BE2C (cell line): ENCODE measurements around the gene ANO9.

Experiments used
- DNase-seq: peaks from one replicate; pipeline ENCODE4 v3.0.0-alpha.2; 2020
- H3K27me3 ChIP-seq: fragments of 250-450 bp; sonication (Bioruptor Pico); 2 replicates; pipeline ENCODE4 v1.5.1; 2020; ENCODE audit warnings: mild to moderate bottlenecking
- H3K36me3 ChIP-seq: fragments of 250-450 bp; sonication (Bioruptor Pico); 2 replicates; pipeline ENCODE4 v1.5.1; 2020; ENCODE audit warnings: mild to moderate bottlenecking
- H3K4me1 ChIP-seq: fragments of 250-450 bp; sonication (Bioruptor Pico); 2 replicates; pipeline ENCODE4 v1.5.1; 2020
- H3K4me3 ChIP-seq: 2 replicates; pipeline ENCODE4 v1.5.1; 2011; ENCODE audit warnings: low read depth, low read length
- H3K9me3 ChIP-seq: fragments of 250-450 bp; sonication (Bioruptor Pico); 2 replicates; pipeline ENCODE4 v1.5.1; 2020
- CTCF ChIP-seq: IDR thresholded peaks from 2 replicates; pipeline ENCODE4 v1.5.1; 2012; ENCODE audit warnings: mild to moderate bottlenecking, low read depth, low read length

Gene ANO9

GRCh38 chr11:400241-400689, 41.5 kb downstream of the ANO9 start:
- H3K27me3 ChIP-seq = no peaks in the 10 kb centered on the region
- DNase-seq = no peak
- no peaks in the 10 kb centered on the region for H3K4me1 ChIP-seq
- H3K9me3 ChIP-seq = no peaks in the 10 kb centered on the region
- TF ChIP-seq CTCF = no peak
- no peaks in the 10 kb centered on the region for H3K36me3 ChIP-seq
- H3K4me3 ChIP-seq = no peak overlapping the region

GRCh38 chr11:399731-400211, 42.0 kb downstream of the ANO9 start:
- DNase-seq = no peak
- no peaks in the 10 kb centered on the region for H3K36me3 ChIP-seq

GRCh38 chr11:398826-399225, 43.0 kb downstream of the ANO9 start:
- DNase-seq = no peak
- Histone ChIP-seq H3K4me3 (no peak overlapping the region), H3K9me3 (no peaks in the 10 kb centered on the region), H3K4me1 (no peaks in the 10 kb centered on the region), H3K36me3 (no peaks in the 10 kb centered on the region), H3K27me3 (no peaks in the 10 kb centered on the region)
- no peak for TF ChIP-seq CTCF

More at GRCh38 chr11:399731-400211, 42.0 kb downstream of the ANO9 start:
- Histone ChIP-seq H3K27me3 (no peaks in the 10 kb centered on the region), H3K4me1 (no peaks in the 10 kb centered on the region), H3K9me3 (no peaks in the 10 kb centered on the region), H3K4me3 (no peak overlapping the region)
- no peak for TF ChIP-seq CTCF

GRCh38 chr11:396948-397548, 44.8 kb downstream of the ANO9 start:
- H3K4me1 ChIP-seq = no peaks in the 10 kb centered on the region
- no peak overlapping the region for H3K4me3 ChIP-seq
- DNase-seq = peak; percentile 56
- H3K27me3 ChIP-seq = no peaks in the 10 kb centered on the region
- no peaks in the 10 kb centered on the region for H3K36me3 ChIP-seq
- H3K9me3 ChIP-seq = no peaks in the 10 kb centered on the region
- peak; percentile 32 for TF ChIP-seq CTCF

- Histone ChIP-seq H3K4me1 (no peaks in the 10 kb centered on the region), H3K36me3 (no peaks in the 10 kb centered on the region), H3K9me3 (no peaks in the 10 kb centered on the region), H3K4me3 (no peak overlapping the region), H3K27me3 (no peaks in the 10 kb centered on the region)
- no peak for TF ChIP-seq CTCF
- DNase-seq = no peak
Measured at GRCh38 chr11:396511-396947, 45.3 kb downstream of the ANO9 start.

GRCh38 chr11:395866-396265, 45.9 kb downstream of the ANO9 start:
- H3K4me1 ChIP-seq = no peaks in the 10 kb centered on the region
- no peaks in the 10 kb centered on the region for H3K9me3 ChIP-seq
- no peak for TF ChIP-seq CTCF
- no peaks in the 10 kb centered on the region for H3K27me3 ChIP-seq
- no peak for DNase-seq
- no peaks in the 10 kb centered on the region for H3K36me3 ChIP-seq
- no peak overlapping the region for H3K4me3 ChIP-seq
